Psoas muscle (tissue), 8 donors: ENCODE data around the gene CTRB1. TPM values are rescaled to one million over a fixed set of nuclear protein-coding genes. Genes with fewer than 3 reads are reported as not detected.

Source experiments
- ATAC-seq, 4 donors: fragments of 200-7000 bp; cut with Tn5 transposase; one replicate each; pipeline ENCODE4 v1.9.1; 2020; ENCODE audit warnings: moderate library complexity in 3 of 4, mild to moderate bottlenecking in 2 of 4
- DNase-seq, 2 donors: peaks; one replicate each; pipeline ENCODE4 v3.0.0-alpha.2; 2020
- H3K27ac ChIP-seq: fragments of 200-600 bp; one replicate; pipeline ENCODE4 v1.8.0; 2022
- H3K27me3 ChIP-seq, 3 donors: fragments of 200-600 bp in 1 of 3; one replicate each; pipeline versions ENCODE4 v1.6.1 to v1.8.0; 2013 to 2022; ENCODE audit warnings: low read length in 2 of 3, mild to moderate bottlenecking in 2 of 3, moderate library complexity in 1 of 3; ENCODE audit not compliant: insufficient read depth in 3 of 3
- H3K36me3 ChIP-seq, 2 donors: fragments of 200-600 bp in 1 of 2; one replicate each; pipeline versions ENCODE4 v1.6.1 to v1.8.0; 2013 to 2022; ENCODE audit warnings: low read depth in 1 of 2, mild to moderate bottlenecking in 1 of 2, moderate library complexity in 1 of 2; ENCODE audit not compliant: insufficient read depth in 1 of 2
- H3K4me1 ChIP-seq: fragments of 200-600 bp; one replicate; pipeline ENCODE4 v1.8.0; 2022
- H3K4me3 ChIP-seq: fragments of 200-600 bp; one replicate; pipeline ENCODE4 v1.8.0; 2022; ENCODE audit warnings: mild to moderate bottlenecking
- H3K9me3 ChIP-seq: fragments of 200-600 bp; one replicate; pipeline ENCODE4 v1.8.0; 2022
- CTCF ChIP-seq: fragments of 200-600 bp; IDR thresholded peaks from one replicate; pipeline ENCODE4 v1.8.0; 2022; ENCODE audit warnings: antibody characterized with exemption
- WGBS, 3 donors: extraction: QIAGEN DNeasy Blood & Tissue Kit; methylation state at CpG; one replicate each; pipeline versions ENCODE4 v1.1.6 to v1.1.7; 2013; 5-methylcytosine and 5-hydroxymethylcytosine counted together
- intact Hi-C, 2 donors: fragments of 100-400 bp; cut with DNase I; formaldehyde crosslinking; loops; one replicate each; pipeline versions ENCODE4 v1.11.0 to v1.14.2; 2022
- polyA plus RNA-seq, 3 donors: library from polyadenylated mRNA; stranded (reverse); fragments of 200-250 nt; gene quantifications; one replicate each; pipeline ENCODE4 v1.2.3, GENCODE V29; 2013
- total RNA-seq, 4 donors: library from RNA; stranded (reverse); fragmentation: NEBNext Ultra II Directional in 2 of 4; extraction: Animal tissue kit (Norgen Biotek cat#: 25700) in 2 of 4; gene quantifications; one replicate each; pipeline versions ENCODE4 v1.2.1 to v1.2.4, GENCODE V29; 2021 to 2023
- donor health status: healthy with polysubstance abuse.
- donor health status: DM: no; HTN: no; CAD: no; lungs with moderate emphysema.
- donor health status: Bipolar disorder and iron deficiency.
- donor health status: healthy.
- donor health status: DM: yes; HTN: yes; CAD: no.
- donor health status: DM: no; HTN: no; CAD: no.
- donor health status: DM: no; HTN: no; CAD: no.
- donor health status: DM: yes; HTN: yes; CAD: no.

Gene CTRB1
- total and polyA plus RNA-seq, 7 donors, result 0.03 to 3.9 (median 1.2) TPM; not detected in 2

GRCh38 chr16:75273054-75273925 lies 54.5 kb downstream of the CTRB1 start:
- H3K27me3 ChIP-seq, result no peaks in the 10 kb centered on the region
- no peak overlapping the region for H3K4me3 ChIP-seq
- no peaks in the 10 kb centered on the region for H3K36me3 ChIP-seq
- TF ChIP-seq CTCF, result no peak
- H3K4me1 ChIP-seq, result peaks cover 5% of the 10 kb centered on the region
- DNase-seq, result no peak
- H3K27ac ChIP-seq, result no peak overlapping the region
- intact Hi-C loops, result no loop called here
- ATAC-seq, result no peak
- 90 to 93% (median 90%) methylated on average over 23 of the region's 23 CpGs for WGBS, 3 donors
- no peaks in the 10 kb centered on the region for H3K9me3 ChIP-seq

Other genes with a start within 250 kb of the CTRB1 start
- 10 to 100 TPM; 30.6 to 48.2 (median 31.7) TPM for gene WDR59, start 233.9 kb upstream of the CTRB1 start, total RNA-seq
- 10 to 100 TPM; 12.0 to 24.0 (median 14.7) TPM for gene WDR59, start 233.9 kb upstream of the CTRB1 start, polyA plus RNA-seq
- 10 to 100 TPM; 21.1 to 57.0 (median 36.1) TPM for gene ZNRF1, start 220.0 kb upstream of the CTRB1 start, total RNA-seq
- gene ZNRF1, start 220.0 kb upstream of the CTRB1 start, polyA plus RNA-seq, result 10 to 100 TPM in 2 of 3 donors, 1 to 10 TPM in 1; 6.7 to 27.4 (median 15.5) TPM
- 10 to 100 TPM; 26.2 to 66.6 (median 41.3) TPM for gene LDHD, start 102.2 kb upstream of the CTRB1 start, total RNA-seq
- gene LDHD, start 102.2 kb upstream of the CTRB1 start, polyA plus RNA-seq, result 10 to 100 TPM; 20.5 to 37.5 (median 27.8) TPM
- gene ZFP1, start 70.5 kb upstream of the CTRB1 start, total RNA-seq, result 1 to 10 TPM; 6.0 to 8.1 (median 6.4) TPM
- gene ZFP1, start 70.5 kb upstream of the CTRB1 start, polyA plus RNA-seq, result 10 to 100 TPM in 1 of 3 donors, 1 to 10 TPM in 2; 3.4 to 10.4 (median 4.5) TPM
- gene CTRB2, start 11.8 kb upstream of the CTRB1 start, total RNA-seq, result 1 to 10 TPM in 1 of 4 donors, not detected in 3; 2.4 TPM
- 1 to 10 TPM in 1 of 3 donors, under 1 TPM in 2; 0.14 to 1.6 (median 0.63) TPM for gene CTRB2, start 11.8 kb upstream of the CTRB1 start, polyA plus RNA-seq
- gene BCAR1, start 32.6 kb downstream of the CTRB1 start, total RNA-seq, result 100 to 1,000 TPM in 2 of 4 donors, 10 to 100 TPM in 2; 61.8 to 108 (median 90.1) TPM
- 10 to 100 TPM; 66.3 to 90.7 (median 78.7) TPM for gene BCAR1, start 32.6 kb downstream of the CTRB1 start, polyA plus RNA-seq
- 10 to 100 TPM; 16.6 to 21.9 (median 19.6) TPM for gene CFDP1, start 214.5 kb downstream of the CTRB1 start, total RNA-seq
- 10 to 100 TPM; 37.6 to 78.2 (median 39.2) TPM for gene CFDP1, start 214.5 kb downstream of the CTRB1 start, polyA plus RNA-seq
- 1 to 10 TPM; 5.9 to 7.9 (median 7.0) TPM for gene TMEM170A, start 245.7 kb downstream of the CTRB1 start, total RNA-seq
- 1 to 10 TPM; 3.1 to 9.5 (median 9.2) TPM for gene TMEM170A, start 245.7 kb downstream of the CTRB1 start, polyA plus RNA-seq